T-helper 2 cell (primary cell): ENCODE data around the gene DLL4.
"Not testable (repeated sequence)": the region's sequence is repeated elsewhere in the genome, so short reads cannot be mapped to it uniquely, and the experiment has no call there.

Experiments used
- DNase-seq, 5 experiments: peaks; one replicate each; pipeline versions ENCODE4 v3.0.0 to v3.0.0-alpha.2; 2012 to 2022

Gene DLL4

DNA sequence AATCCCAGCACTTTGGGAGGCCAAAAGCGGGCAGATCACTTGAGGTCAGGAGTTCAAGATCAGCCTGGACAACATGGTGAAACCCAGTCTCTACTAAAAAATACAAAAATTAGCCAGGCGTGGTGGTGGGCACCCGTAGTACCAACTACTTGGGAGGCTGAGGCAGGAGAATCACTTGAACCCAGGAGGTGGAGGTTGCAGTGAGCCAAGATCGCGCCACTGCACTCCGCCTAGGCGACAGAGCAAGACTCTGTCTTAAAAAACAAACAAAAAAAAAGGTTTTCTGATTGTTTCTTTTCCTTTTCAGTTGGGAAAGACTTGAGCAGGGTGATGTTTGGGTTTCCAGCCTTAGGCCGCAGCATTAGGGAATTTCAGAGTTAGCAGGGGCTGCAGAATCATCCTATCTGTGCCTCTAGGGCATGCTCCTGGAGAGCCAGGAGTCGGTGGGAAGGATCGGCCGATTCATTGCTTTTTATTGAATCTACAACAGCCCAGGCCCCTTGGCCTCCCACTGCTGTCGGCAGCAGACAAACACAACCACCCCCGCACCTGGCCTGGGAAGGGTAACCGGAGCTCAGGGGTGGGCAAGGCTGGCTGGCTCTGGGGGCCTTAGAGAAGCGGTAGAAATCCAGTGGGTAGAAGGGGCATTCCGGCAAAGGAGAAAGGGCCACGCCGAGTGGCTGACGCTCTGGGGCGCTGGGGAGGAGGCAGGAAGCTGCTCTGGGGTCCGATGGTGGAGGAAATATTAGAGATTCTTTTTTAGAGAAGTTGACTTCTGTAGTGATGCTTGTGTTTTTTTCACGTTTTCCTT is 30.4 kb downstream of the DLL4 start:
- DNase-seq, result no peak

DNA sequence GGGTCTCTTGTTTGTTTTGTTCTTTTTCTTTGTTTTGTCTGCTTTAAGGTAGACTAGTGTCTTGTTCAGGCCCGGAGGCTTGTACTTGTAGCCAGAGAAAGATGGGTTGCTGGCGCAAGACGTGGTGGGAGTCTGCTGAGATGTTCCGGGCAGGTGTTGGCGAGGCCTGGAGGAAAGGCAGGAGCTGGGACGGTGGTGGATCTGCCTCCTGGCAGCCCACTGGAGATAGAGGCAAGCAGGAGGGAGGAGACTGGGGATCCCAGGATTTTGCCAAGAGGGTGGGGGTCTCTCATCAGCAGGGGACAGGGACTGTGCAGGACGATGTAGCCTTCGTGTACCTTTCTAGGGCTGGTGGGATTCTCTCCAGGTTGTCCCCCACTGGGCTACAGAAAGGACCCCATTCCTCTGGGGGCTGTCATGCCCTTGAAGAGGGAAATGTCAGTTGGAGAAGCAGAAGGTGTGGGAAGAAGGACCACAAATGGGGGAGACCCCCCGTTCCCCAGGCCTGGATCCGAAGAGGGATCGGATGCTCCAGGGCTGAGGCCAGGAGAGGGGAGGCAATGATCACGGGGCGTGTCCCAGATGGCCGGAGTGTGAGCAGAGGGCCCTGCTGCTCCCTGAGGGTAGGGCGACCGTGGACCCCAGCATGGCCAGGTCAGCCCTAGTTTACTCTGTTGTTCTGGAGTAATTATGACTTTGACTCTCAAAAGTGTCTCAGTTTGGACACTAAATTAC is 31.2 kb downstream of the DLL4 start:
- no peak for DNase-seq

DNA sequence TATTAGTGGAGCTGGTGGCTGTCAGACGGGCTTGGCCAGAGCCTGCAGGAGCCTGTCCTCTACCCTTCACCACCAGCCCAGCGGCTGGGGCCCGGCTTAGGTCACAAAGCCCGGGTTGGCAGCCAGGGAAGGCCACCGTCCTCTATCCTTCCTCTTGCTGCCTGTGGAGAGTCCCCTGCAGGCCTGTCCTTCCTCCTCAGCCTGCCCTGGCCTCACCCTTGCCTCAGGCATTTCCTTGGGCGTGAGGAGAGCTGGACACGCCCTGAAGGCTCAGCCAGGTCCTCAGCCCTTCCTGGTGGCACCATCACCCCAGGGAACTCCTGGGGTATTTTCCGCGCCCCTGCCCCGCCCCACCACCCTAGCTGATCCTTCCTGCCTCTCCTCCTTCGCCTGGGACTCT is 31.8 kb downstream of the DLL4 start:
- no peak for DNase-seq

DNA sequence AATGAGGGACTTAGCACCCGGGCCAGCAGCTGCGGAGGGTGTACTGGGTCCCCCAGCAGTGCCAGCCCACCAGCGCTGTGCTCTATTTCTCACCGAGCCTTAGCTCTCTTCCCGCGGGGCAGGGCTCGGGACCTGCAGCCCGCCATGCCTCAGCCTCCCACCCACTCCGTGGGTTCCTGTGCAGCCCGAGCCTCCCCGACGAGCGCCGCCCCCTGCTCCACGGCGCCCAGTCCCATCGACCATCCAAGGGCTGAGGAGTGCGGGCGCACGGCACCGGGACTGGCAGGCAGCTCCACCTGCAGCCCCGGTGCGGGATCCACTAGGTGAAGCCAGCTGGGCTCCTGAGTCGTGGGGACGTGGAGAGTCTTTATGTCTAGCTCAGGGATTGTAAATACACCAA is 32.6 kb downstream of the DLL4 start:
- not testable (repeated sequence) for DNase-seq

DNA sequence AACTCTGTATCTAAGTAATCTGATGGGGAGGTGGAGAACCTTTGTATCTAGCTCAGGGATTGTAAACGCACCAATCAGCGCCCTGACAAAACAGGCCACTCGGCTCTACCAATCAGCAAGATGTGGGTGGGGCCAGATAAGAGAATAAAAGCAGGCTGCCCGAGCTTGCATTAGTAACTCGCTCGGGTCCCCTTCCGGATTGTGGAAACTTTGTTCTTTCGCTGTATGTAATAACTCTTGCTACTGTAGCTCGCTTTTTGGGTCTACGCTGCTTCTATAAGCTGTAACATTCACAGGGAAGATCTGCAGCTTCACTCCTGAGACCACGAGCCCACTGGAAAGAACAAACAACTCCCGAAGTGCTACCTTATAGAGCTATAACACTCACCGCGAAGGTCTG is 33.2 kb downstream of the DLL4 start:
- DNase-seq, result not testable (repeated sequence)

DNA sequence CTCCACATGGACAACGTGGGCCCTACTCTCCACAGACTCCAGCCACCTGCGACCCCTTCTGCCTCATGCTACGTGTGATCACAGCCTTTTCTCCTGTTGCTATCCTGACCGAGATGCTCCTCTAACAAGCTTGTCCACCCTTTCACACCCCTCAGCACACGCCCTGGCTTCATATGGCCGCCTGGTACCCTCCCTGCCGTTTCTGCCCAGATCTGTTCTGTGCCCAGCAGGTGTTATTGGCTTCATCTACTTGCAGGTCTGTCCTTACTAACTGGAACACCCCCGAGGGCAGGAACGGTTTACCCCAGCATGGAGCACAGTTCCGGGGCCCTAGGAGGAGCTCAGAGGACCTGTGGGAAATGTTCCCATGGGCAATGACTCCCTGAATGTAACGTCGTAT is 34.1 kb downstream of the DLL4 start:
- DNase-seq, result no peak

DNA sequence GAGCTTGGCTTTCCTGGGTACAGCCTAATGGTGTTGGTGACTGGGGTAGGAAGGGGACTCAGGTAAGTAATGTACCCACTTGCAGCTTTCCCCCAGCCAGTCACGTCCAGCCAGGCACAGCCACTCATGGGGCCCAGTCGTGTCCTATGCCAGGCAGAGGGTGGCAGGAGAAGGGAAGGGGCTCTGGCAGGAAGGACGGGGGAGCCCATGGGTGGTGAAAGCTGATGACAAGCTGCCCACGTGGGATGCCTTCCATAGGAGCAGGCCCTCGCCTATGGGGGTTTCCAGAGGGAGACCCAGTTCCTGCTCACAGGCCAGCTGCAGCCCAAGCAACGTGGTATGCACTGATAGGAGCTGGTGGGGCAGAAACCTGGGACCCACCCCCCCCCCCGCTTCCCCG is 34.9 kb downstream of the DLL4 start:
- no peak for DNase-seq

DNA sequence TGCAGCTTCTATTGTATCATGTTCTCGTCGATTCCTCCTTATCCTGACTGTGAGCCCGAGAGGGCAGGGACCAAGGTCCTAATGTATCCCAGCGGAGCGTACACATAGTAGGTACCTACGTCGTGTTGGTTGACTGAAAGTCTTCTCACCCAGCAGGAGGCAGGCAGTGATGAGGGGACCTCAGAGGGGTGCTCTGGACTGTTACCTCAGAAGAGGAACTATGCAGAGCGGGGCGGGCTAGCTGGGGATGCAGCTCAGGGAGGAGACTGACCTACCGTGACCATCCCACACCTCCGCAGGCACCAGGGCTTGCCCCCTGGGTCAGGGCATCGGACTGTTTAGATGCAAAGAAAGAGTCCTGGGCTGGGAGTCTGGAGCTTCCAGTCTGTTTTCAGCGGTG is 35.5 kb downstream of the DLL4 start:
- DNase-seq, result no peak

DNA sequence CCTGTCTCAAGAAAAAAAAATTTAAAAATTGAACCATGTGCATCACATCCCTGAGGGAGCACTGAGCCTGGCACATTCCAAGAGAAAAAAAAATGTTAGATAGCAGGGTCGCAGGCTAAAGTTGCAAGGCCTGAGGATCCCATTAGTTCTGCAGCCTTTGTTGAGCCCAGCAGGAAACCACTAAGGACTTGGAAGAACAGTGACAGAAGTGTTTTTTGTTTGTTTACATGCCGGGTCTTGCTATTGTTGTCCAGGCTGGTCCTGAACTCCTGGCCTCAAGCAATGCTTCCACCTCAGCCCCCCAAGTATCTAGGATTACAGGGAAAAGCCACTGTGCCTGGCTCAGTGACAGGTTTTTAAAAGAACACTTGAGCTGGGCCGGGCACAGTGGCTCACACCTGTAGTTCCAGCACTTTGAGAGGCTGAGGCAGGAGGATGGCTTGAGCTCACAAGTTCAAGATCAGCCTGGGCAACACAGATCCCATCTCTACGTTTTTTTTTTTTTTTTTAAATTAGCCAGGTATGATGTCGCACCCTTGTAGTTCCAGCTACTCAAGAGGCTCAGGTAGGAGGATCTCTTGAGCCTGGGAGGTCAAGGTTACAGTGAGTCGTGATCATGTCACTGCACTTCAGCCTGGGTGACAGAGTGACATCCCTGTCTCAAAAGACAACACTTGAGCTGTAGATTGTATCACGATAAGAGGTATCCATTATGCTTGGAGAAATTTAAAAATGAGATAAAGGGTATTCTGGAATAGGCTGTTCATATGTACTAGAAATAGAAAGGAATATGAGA is 39.3 kb downstream of the DLL4 start:
- no peak for DNase-seq

DNA sequence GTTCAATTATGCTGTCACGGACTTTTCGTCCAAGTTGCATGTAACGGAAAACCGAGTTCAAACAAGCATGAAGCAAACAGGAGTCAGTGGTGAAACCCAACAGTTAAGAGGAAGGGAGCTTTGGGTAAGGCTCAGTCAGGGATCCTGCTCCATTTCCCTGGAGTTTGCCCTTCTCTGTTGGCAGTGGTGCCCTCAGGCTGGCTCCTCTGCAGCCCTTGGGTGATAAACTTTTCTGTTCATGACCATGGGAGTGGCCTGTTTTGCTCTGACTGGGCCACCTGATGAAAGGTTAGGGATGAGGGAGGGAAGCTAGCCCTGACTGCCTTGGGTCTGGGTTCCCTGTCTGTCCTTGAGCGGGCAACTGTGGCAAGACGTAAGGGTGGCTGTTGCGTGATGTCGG is 40.2 kb downstream of the DLL4 start:
- DNase-seq, result no peak

DNA sequence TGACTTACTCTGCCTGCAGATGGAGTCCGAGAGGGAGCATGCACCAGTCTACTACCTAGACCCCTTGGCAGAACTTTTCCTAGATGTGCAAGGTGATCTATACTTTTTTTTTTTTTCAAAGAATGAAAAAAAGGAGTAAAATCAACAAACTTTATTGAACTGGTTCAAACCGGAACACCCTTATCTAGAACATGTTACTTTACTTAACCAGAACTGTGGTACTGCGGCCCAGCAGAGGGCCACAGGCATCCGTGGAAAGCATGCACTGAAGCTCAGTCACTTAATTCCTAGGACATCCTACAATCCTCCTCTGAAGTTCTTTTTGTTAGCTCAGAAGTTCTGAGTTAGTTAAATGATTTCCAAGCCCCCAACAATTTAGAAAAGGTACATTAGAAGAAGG is 45.7 kb downstream of the DLL4 start:
- no peak for DNase-seq

DNA sequence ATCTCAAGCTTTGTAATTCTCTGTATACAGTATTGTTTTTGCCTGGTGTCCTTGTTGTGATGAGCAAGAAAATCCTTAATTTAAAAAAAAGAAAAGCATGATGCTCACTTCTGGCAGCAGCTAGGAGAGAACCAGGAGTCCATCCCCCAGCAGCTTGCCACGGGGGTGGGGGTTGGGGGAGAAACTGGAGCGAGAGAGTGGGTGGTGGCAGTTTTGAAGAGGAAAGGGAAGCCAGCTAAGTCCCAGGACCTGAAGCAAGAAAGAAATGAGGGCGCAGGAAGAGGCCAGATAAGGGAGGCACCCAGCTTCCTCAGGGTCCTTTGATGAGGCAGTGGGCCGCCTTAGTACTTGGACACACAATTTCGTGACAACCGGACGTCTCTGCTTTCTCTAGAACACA is 47.7 kb downstream of the DLL4 start:
- no peak for DNase-seq

DNA sequence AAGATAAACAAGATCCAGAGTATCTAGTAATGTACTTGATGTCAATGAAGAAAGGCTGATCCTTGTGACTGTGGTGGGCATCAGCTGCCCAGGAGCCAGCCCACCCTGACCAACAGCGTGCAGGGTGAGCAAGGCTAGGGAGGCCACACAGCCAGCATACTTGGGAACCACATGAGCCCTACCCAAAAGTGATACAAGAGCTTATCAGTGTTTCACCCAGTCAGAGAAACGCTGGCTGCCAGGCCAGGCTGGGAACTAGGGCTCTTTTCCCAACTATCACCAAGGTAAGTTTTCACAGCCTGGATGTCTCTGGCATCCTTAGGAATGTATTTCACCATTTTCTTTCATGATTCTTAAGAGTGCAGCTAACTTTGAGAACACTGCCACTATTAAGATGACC is 49.0 kb downstream of the DLL4 start:
- DNase-seq, result no peak

DNA sequence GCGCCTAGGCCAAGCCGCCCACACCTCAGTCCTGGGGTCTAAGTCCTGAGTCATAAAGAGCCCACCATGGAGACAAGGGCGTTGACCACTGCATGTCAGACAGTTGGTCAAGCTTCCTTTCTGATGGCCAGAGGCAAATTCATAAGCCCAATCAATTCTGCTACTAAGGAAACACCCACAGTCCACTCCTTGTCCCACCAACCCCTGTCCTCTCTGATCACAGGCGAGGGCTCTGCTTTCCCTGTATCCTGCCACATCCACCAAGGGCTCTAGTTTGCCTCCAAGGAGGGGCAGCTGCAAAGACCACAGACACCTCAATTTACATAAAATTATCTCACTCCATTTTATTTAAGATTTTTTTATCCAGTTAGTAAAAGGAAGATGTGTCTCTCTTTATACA is 49.4 kb downstream of the DLL4 start:
- DNase-seq, result no peak

DNA sequence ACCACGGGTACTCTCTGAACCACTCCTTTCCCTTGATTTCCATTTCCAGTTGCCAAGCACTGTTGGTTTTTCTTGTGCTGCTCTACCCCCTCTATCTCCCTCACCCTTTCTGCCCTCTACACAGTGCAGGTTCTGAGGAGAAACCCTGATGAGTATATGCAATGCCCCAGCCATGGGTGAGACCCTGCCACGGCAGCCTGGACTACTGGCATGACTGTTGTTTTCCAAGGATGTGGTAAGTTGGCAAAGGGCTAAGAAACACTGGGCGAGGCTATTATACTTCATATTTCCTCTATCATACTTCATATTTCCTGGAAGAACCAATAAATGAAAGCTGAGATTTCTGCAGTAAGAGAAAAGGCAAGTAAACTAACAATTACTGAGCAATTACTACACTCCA is 52.0 kb downstream of the DLL4 start:
- DNase-seq, result no peak

DNA sequence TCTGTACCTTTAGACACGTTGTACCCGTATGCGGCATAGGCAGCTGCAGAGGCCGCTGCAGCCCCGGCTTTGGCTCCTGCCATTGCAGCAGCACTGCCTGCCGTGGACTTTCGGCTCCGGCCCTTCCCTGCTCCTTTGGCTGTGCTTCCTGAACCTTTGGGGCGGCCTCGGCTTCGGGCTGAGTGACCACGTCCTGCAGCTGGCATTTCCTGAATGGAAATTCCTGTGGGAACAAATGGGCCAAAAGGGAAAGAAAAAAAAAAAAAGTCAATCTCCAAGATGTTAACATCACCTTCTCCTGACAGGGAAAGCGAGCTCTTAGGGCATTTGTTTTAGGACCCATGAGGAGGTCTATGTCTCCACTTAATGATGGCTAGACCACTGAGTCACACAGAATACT is 53.7 kb downstream of the DLL4 start:
- DNase-seq, result no peak

DNA sequence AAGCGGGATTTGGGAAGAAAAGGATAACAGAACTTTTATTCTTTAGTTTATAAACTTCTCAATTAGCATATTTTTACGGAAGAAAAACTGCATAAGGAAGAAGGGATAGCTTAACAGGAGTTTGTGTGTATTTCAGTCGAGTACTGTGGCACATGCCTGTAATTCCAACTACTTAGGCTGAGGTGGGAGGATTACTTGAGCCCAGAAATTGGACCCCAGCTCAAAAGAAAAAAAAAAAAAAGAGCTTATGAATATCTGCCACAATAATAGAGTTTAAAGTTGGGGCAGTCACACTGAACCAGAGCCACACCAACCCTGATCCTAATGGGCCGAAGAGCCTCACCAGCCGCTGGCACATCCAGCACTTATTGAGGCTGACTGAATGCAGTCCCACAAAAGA is 55.3 kb downstream of the DLL4 start:
- no peak for DNase-seq

DNA sequence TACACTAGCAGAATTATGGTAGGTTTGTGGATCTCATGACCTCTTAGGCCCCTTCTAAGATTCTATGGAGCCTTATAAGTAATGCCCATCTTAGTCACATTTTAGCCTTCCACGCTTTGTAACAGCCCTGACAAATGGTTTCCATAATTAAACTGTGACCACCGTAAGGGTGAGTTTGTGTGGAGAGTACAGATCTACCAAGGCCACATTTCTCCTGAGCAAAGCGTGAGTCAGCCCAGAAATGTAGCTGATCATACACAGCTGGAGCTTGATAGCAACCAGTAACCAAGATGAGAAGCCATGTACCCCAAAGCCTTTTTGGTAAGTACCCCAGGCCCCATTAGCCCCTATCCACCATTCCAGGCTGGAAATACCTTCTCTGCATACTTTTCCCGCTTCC is 55.8 kb downstream of the DLL4 start:
- DNase-seq, result no peak

DNA sequence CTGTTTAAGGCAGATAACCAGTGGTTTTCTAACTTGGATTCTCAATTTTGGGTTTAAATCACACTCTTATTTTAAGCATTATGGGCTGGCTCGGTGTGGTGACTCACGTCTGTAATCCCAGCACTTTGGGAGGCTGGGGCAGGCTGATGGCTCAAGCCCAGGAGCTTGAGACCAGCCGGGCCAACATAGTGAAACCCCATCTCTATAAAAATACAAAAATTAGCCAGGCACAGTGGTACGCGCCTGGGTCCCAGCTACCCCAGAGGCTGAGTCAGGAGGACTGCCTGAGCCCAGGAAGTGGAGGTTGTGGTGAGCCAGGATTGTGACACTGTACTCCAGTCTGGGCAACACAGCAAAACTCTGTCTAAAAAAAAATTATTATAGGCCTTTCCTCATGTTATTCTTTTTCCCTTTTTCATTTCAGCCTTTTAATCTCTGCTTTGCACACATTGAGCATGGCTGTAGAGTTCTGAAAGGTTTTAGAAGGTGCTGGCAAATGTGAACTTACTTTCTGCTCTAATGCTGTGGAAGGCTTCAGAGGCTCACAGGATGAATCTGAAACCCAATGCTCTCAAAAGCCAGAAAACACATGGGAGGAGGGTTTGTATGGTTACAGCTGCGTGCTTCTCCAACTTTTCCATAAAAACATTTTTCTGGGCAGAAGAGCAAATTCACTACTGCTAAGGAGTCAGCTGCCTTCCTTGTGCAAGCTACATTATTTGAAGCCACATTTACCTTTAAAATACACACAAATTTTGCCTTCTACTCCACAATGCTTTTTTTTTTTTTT is 56.6 kb downstream of the DLL4 start:
- no peak for DNase-seq

DNA sequence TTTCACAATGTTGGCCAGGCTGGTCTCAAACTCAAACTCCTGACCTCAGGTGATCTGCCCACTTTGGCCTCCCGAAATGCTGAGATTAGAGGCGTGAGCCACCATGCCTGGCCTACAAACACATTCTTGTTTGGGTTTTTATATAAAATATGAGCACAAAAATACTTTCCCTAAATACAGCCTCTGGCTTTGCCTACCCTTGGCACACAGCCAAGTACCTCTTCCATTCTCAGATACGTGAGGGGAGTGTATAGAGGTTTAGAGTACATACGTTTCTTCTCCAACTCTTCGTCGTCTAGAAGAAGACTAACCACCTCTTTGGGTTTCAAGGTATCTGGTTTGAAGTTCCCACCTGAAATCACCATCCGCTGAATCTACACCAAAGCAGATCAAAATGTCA is 57.7 kb downstream of the DLL4 start:
- no peak for DNase-seq

DNA sequence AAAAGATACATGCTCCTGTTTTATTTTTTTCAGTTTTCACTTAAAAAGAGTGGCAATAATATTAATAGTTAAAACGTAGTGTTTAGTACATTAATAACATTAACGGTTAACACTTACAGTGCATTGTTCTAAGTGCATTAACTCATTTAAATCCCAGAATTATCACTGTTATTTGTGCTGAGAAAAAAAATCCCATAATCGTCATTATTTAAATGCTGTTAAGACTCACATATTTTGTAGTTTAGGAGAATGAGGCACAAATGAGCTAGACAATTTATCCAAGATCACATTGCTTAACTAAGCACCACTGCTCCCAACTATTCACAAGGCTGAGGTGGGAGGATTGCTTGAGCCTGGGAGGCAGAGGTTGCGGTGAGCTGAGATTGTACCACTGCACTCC is 59.0 kb downstream of the DLL4 start:
- no peak for DNase-seq
